ENCODE measurements around the gene NBEA.
A peak's percentile ranks its signal among the peaks of the same experiment; 100 is the strongest.

Gene NBEA

GRCh38 chr13:35630551-35631275 lies 688.6 kb downstream of the NBEA start:
- TF ChIP-seq CTCF (IDR thresholded peaks at IDR 0.05; ENCODE audit: low read depth, low read length, missing control alignments) = peak; percentile 64
- no peak for DNase-seq (ENCODE audit: low read depth)
- no peak overlapping the region for H3K4me3 ChIP-seq (ENCODE audit: low read depth, low read length)

GRCh38 chr13:35631666-35632065 lies 689.6 kb downstream of the NBEA start:
- no peak for DNase-seq (ENCODE audit: low read depth)
- H3K4me3 ChIP-seq (ENCODE audit: low read depth, low read length) = no peak overlapping the region
- no peak for TF ChIP-seq CTCF (IDR thresholded peaks at IDR 0.05; ENCODE audit: low read depth, low read length, missing control alignments)

- TF ChIP-seq CTCF (IDR thresholded peaks at IDR 0.05; ENCODE audit: low read depth, low read length, missing control alignments) = no peak
- no peak for DNase-seq (ENCODE audit: low read depth)
- H3K4me3 ChIP-seq (ENCODE audit: low read depth, low read length) = no peak overlapping the region
Measured at GRCh38 chr13:35643625-35644024, 701.6 kb downstream of the NBEA start.

- no peak for DNase-seq (ENCODE audit: low read depth)
- TF ChIP-seq CTCF (IDR thresholded peaks at IDR 0.05; ENCODE audit: low read depth, low read length, missing control alignments) = no peak
- H3K4me3 ChIP-seq (ENCODE audit: low read depth, low read length) = no peak overlapping the region
Measured at GRCh38 chr13:35646056-35646774, 704.1 kb downstream of the NBEA start.

- no peak for DNase-seq (ENCODE audit: low read depth)
- H3K4me3 ChIP-seq (ENCODE audit: low read depth, low read length) = no peak overlapping the region
- no peak for TF ChIP-seq CTCF (IDR thresholded peaks at IDR 0.05; ENCODE audit: low read depth, low read length, missing control alignments)
Measured at GRCh38 chr13:35648201-35648600, 706.1 kb downstream of the NBEA start.

GRCh38 chr13:35649162-35649561 lies 707.1 kb downstream of the NBEA start:
- TF ChIP-seq CTCF (IDR thresholded peaks at IDR 0.05; ENCODE audit: low read depth, low read length, missing control alignments) = no peak

More at GRCh38 chr13:35649162-35649561, 707.1 kb downstream of the NBEA start:
- H3K4me3 ChIP-seq (ENCODE audit: low read depth, low read length) = no peak overlapping the region
- no peak for DNase-seq (ENCODE audit: low read depth)
